Prostate gland (tissue), 2 donors: ENCODE measurements around the gene TMEM141. TPM values are rescaled to one million over a fixed set of nuclear protein-coding genes. Genes with fewer than 3 reads are reported as not detected.
"Not testable (repeated sequence)": the region's sequence is repeated elsewhere in the genome, so short reads cannot be mapped to it uniquely, and the experiment has no call there.

Experiments
- DNase-seq: peaks from one replicate; pipeline ENCODE4 v3.0.0-alpha.2; 2019; ENCODE audit warnings: low spot score
- H3K27ac ChIP-seq, 2 donors: fragments of 200-600 bp; sonication (generic); 2 replicates each; pipeline ENCODE4 v1.5.1; 2017 to 2019
- H3K27me3 ChIP-seq: fragments of 200-600 bp; sonication (generic); replicated peaks from 2 replicates; pipeline ENCODE4 v1.5.1; 2019; ENCODE audit not compliant: insufficient read depth
- H3K36me3 ChIP-seq, 2 donors: fragments of 200-600 bp; sonication (generic); 1 replicate in 1 of 2; 2 replicates in 1 of 2; pipeline versions ENCODE4 v1.5.1 to v1.8.1; 2017 to 2019
- H3K4me1 ChIP-seq: fragments of 200-600 bp; sonication (generic); replicated peaks from 2 replicates; pipeline ENCODE4 v1.5.1; 2019
- H3K4me3 ChIP-seq, 2 donors: fragments of 200-600 bp; sonication (generic); 2 replicates each; pipeline ENCODE4 v1.5.1; 2017 to 2019
- H3K9me3 ChIP-seq: fragments of 200-600 bp; sonication (generic); 2 replicates; pipeline ENCODE4 v1.5.1; 2017
- CTCF ChIP-seq, 4 experiments: fragments of 200-600 bp in 2 of 4; fragments of 450-650 bp in 2 of 4; sonication (generic) in 2 of 4; IDR thresholded peaks; 1 replicate in 3 of 4; 2 replicates in 1 of 4; pipeline ENCODE4 v1.5.1; 2016 to 2019; ENCODE audit warnings: antibody characterized with exemption in 4 of 4, mild to moderate bottlenecking in 2 of 4, moderate library complexity in 2 of 4
- POLR2A ChIP-seq: fragments of 450-650 bp; IDR thresholded peaks from one replicate; pipeline ENCODE4 v1.6.1; 2016; ENCODE audit warnings: antibody characterized with exemption, mild to moderate bottlenecking
- POLR2AphosphoS5 ChIP-seq: sonication (generic); formaldehyde crosslinking; IDR thresholded peaks from one replicate; pipeline ENCODE4 v1.6.1; 2017; ENCODE audit warnings: antibody characterized with exemption
- WGBS: methylation state at CpG from one replicate; pipeline ENCODE4 v1.1.5; 2018; 5-methylcytosine and 5-hydroxymethylcytosine counted together
- intact Hi-C: fragments of 100-400 bp; cut with DNase I; formaldehyde crosslinking; loops from one replicate; pipeline ENCODE4 v1.14.2; 2022
- total RNA-seq, 2 donors: library from RNA; depleted of rRNA; stranded (reverse); fragments of >200 nt; gene quantifications; one replicate each; pipeline ENCODE4 v1.1.0, GENCODE V29; 2016

Gene TMEM141
- total RNA-seq, 2 donors from 2014 or later = 181 to 335 TPM

- Histone ChIP-seq H3K9me3 (no peaks in the 10 kb centered on the region), H3K4me1 (no peaks in the 10 kb centered on the region), H3K36me3 (no peaks in the 10 kb centered on the region), H3K4me3 (no peak overlapping the region), H3K27me3 (no peaks in the 10 kb centered on the region), H3K27ac (no peak overlapping the region)
- 84% methylated on average over 24 of the region's 24 CpGs for WGBS
- no peak for TF ChIP-seq CTCF (IDR thresholded peaks at IDR 0.05)
- no peak for TF ChIP-seq POLR2AphosphoS5
- TF ChIP-seq POLR2A = no peak
- intact Hi-C loops = no loop called here
- DNase-seq = no peak
Measured at GRCh38 chr9:136754626-136755301, 36.4 kb upstream of the TMEM141 start.

- H3K27ac ChIP-seq, DNase-seq, intact Hi-C loops, H3K4me3 ChIP-seq, H3K27me3 ChIP-seq, H3K4me1 ChIP-seq, H3K36me3 ChIP-seq, H3K9me3 ChIP-seq: not testable (repeated sequence)
- WGBS = 86% methylated on average over 22 of the region's 22 CpGs
Measured at GRCh38 chr9:136755302-136756133, 35.6 kb upstream of the TMEM141 start.

- DNase-seq = no peak
- H3K4me1 ChIP-seq = no peaks in the 10 kb centered on the region
- H3K9me3 ChIP-seq = no peaks in the 10 kb centered on the region
- H3K36me3 ChIP-seq = no peaks in the 10 kb centered on the region
- 86% methylated on average over 4 of the region's 4 CpGs for WGBS
- H3K27ac ChIP-seq = no peak overlapping the region
- intact Hi-C loops = no loop called here
- H3K4me3 ChIP-seq = no peak overlapping the region
- H3K27me3 ChIP-seq = no peaks in the 10 kb centered on the region
- no peak for TF ChIP-seq POLR2AphosphoS5
- TF ChIP-seq POLR2A = no peak
- TF ChIP-seq CTCF (IDR thresholded peaks at IDR 0.05) = no peak
Measured at GRCh38 chr9:136756134-136756438, 35.1 kb upstream of the TMEM141 start.

- Histone ChIP-seq H3K4me1 (no peaks in the 10 kb centered on the region), H3K27me3 (no peaks in the 10 kb centered on the region), H3K27ac (no peak overlapping the region), H3K9me3 (no peaks in the 10 kb centered on the region), H3K36me3 (no peaks in the 10 kb centered on the region), H3K4me3 (no peak overlapping the region)
- 89% methylated on average over 18 of the region's 18 CpGs for WGBS
- no peak for DNase-seq
- TF ChIP-seq POLR2AphosphoS5 = no peak
- no peak for TF ChIP-seq POLR2A
- no peak for TF ChIP-seq CTCF (IDR thresholded peaks at IDR 0.05)
- intact Hi-C loops = no loop called here
Measured at GRCh38 chr9:136756836-136757235, 34.3 kb upstream of the TMEM141 start.

- 91% methylated on average over 20 of the region's 20 CpGs for WGBS
Measured at GRCh38 chr9:136757328-136757727, 33.8 kb upstream of the TMEM141 start.

More at GRCh38 chr9:136757328-136757727, 33.8 kb upstream of the TMEM141 start:
- no peak for DNase-seq
- Histone ChIP-seq H3K4me1 (no peaks in the 10 kb centered on the region), H3K36me3 (no peaks in the 10 kb centered on the region), H3K27ac (no peak overlapping the region), H3K27me3 (no peaks in the 10 kb centered on the region), H3K9me3 (no peaks in the 10 kb centered on the region), H3K4me3 (no peak overlapping the region)
- TF ChIP-seq POLR2A (no peak), POLR2AphosphoS5 (no peak), CTCF (IDR thresholded peaks at IDR 0.05) (no peak)
- intact Hi-C loops = no loop called here
